ENCODE measurements around the gene KCNE1.

KCNE1 gene

DNA sequence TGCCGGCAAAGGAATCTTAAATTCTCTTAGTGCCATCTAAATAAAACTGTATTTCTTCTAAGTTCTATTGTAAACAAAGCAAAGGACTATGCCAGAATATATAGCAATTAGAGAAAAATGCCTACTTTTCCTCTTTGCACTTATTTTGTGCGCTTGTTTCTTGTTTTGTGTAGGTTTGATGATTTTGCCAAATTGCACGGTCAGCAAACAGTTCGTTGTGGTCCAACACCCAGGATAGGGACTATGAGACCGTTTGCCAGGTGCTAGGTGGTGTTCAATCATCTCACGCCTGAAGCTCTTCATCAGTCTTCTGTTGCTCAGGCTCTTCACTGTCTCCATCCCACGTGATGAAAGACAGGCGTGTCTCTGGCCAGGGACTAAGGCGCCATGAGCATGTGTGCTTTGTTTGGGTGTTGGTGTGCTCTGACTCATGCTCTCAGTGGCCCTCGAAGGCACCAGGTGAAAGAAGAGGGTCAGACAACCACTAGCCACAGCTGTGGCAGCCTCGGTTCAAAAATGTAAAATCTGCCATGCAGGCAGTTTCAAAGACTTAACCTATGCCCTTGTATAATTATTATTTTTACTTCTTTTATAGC lies 36.9 kb upstream of the KCNE1 start:
- H3K4me3 ChIP-seq (ENCODE audit: control insufficient read depth, low read depth, low read length), result no peak overlapping the region
- no peak for DNase-seq (ENCODE audit: low read depth)
- TF ChIP-seq, protein P1, sequence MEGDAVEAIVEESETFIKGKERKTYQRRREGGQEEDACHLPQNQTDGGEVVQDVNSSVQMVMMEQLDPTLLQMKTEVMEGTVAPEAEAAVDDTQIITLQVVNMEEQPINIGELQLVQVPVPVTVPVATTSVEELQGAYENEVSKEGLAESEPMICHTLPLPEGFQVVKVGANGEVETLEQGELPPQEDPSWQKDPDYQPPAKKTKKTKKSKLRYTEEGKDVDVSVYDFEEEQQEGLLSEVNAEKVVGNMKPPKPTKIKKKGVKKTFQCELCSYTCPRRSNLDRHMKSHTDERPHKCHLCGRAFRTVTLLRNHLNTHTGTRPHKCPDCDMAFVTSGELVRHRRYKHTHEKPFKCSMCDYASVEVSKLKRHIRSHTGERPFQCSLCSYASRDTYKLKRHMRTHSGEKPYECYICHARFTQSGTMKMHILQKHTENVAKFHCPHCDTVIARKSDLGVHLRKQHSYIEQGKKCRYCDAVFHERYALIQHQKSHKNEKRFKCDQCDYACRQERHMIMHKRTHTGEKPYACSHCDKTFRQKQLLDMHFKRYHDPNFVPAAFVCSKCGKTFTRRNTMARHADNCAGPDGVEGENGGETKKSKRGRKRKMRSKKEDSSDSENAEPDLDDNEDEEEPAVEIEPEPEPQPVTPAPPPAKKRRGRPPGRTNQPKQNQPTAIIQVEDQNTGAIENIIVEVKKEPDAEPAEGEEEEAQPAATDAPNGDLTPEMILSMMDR (IDR thresholded peaks at IDR 0.05; ENCODE audit: control insufficient read depth, insufficient read depth, low read depth, low read length, missing control alignments), result no peak

DNA sequence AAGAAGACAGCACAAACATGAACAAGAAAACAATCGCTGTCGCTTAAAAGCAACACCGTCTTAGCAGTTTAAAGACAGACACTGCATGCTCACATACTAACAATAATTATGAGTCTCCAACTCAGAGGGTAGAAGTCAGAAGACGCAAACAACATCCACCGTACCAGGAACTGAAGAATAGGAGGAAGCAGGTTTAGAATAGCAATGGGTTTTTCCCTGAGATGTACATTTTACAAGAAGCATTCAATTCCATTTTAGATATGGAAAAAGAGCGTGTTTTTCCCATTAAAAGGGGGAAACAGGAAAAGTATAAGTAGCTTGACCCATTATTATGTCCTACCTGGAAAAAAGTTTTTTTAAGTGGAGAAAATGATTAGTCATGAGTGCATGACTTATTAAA lies 34.5 kb upstream of the KCNE1 start:
- no peak overlapping the region for H3K4me3 ChIP-seq (ENCODE audit: control insufficient read depth, low read depth, low read length)
- DNase-seq (ENCODE audit: low read depth), result no peak
- TF ChIP-seq, protein P1 (IDR thresholded peaks at IDR 0.05; ENCODE audit: control insufficient read depth, insufficient read depth, low read depth, low read length, missing control alignments), result no peak

DNA sequence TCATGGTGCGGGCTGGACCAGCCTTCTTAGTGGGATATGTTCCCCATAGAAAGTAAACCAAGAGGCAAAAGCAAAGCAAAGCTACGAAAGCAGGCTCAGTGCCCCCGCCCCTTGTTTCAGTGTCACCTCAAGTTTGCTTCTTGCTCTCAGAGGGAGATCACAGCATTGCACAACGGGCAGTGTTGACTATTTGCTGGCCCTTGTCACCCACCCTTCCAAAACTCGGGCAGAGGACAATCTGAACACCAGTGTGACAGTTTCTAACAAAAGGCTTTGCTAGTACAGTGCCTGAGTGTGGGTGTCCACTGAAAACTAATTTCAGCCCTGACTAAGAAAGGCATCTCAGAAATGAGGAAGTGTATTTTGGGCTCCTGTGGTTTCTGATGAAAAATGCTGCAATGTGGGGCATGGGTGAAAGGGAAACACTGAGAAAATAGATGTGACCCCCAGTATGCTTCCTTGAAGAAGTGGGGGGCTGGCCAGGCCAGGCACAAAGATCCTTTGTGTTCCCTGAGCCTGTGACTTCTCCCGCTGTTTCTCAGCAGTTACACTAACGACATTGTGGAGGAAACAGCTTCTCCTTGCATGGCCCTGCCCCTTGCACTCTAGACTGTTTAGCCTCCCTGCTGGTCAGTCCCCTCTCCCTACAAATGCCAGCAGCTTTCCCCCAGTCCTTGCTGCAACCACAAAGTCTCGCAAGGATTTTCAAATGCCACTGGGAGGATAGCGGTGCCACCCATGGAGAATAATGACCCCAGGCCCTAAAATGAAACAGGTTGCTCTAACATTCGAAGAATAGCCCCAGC lies 33.3 kb upstream of the KCNE1 start:
- TF ChIP-seq, protein P1 (IDR thresholded peaks at IDR 0.05; ENCODE audit: control insufficient read depth, insufficient read depth, low read depth, low read length, missing control alignments), result peak; percentile 4
- no peak for DNase-seq (ENCODE audit: low read depth)
- H3K4me3 ChIP-seq (ENCODE audit: control insufficient read depth, low read depth, low read length), result no peak overlapping the region

DNA sequence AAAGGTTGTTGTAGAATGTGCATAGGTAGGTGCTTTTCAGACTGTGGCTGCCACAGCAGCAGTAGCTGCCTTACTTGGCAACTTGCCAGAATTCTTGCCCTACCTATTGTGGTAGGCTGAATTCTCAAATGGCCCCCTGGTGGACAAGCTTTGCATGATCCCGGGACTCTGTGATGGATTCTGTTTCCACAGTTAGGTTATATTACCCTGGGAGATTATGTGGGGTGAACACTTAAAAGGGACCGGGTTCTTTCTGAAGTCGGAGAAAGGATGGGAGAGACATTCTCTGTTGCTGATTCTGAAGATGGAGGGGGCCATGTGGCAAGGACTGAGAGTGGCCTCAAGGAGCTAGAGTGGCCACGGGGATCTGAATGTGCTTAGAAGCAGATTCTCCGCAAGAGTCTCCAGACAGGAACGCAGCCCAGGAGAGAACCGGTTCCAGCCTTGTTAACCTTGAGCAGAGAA lies 32.1 kb upstream of the KCNE1 start:
- no peak overlapping the region for H3K4me3 ChIP-seq (ENCODE audit: control insufficient read depth, low read depth, low read length)
- DNase-seq (ENCODE audit: low read depth), result no peak
- TF ChIP-seq, protein P1 (IDR thresholded peaks at IDR 0.05; ENCODE audit: control insufficient read depth, insufficient read depth, low read depth, low read length, missing control alignments), result peak; percentile 64

DNA sequence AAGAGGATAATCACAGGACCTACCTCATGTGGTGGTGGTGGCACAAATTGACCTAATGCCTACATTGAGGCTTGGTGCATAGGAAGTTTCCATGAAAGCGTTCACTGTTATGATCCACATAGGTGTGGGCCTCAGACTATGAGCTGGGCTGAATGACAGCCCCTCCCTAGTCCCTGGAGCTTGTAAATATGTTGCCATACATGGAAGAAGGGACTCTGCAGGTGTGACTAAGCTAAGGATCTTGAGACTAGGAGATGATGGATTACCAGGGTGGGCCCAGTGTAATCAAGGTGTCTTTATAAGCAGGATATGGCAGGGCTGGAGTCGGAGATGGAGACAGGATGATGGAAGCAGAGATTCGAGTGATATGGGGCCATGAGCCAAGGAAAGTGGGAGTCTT lies 31.0 kb upstream of the KCNE1 start:
- TF ChIP-seq, protein P1 (IDR thresholded peaks at IDR 0.05; ENCODE audit: control insufficient read depth, insufficient read depth, low read depth, low read length, missing control alignments), result no peak
- DNase-seq (ENCODE audit: low read depth), result no peak
- no peak overlapping the region for H3K4me3 ChIP-seq (ENCODE audit: control insufficient read depth, low read depth, low read length)

DNA sequence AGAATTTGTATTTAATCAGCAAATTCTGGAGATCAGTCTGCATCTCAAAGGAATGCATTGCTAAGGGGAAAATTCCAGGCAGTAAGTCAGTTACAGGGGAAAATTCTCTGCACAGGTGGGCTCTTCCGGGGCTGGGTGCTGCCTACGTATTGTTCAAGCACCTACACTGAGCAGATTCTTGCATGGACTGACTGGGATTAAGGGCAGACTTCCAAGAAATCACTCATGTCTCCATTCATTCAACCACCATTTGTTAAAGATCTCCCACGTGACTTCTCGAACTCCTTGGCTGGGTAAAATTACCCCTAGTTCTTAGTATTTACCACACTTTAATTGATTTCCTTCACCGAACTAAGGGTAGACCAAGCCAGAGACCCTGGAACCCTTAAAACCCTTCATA lies 28.2 kb upstream of the KCNE1 start:
- TF ChIP-seq, protein P1 (IDR thresholded peaks at IDR 0.05; ENCODE audit: control insufficient read depth, insufficient read depth, low read depth, low read length, missing control alignments), result no peak
- no peak overlapping the region for H3K4me3 ChIP-seq (ENCODE audit: control insufficient read depth, low read depth, low read length)
- DNase-seq (ENCODE audit: low read depth), result no peak

Data from AG09309 (cell line).